Tongue (tissue), 3 donors: ENCODE measurements around the gene ID1. TPM values are rescaled to one million over a fixed set of nuclear protein-coding genes. Genes with fewer than 3 reads are reported as not detected.
"Not testable (repeated sequence)": the region's sequence is repeated elsewhere in the genome, so short reads cannot be mapped to it uniquely, and the experiment has no call there.

Experiments
- DNase-seq: peaks from one replicate; pipeline ENCODE4 v3.0.0-alpha.2; 2015
- small RNA-seq: library from RNA; depleted of rRNA; stranded (forward); fragments of <200 nt; gene quantifications from one replicate; pipeline ENCODE3, GENCODE V24; 2014; ENCODE audit warnings: low replicate concordance
- total RNA-seq: library from RNA; depleted of rRNA; stranded (reverse); fragments of >200 nt; gene quantifications from one replicate; pipeline ENCODE4 v1.2.3, GENCODE V29; 2014

ID1 gene
- total RNA-seq, 1 donor from 2014 or later: 94.2 TPM

GRCh38 chr20:31638816-31639215, 33.7 kb downstream of the ID1 start:
- no peak for DNase-seq

GRCh38 chr20:31640259-31640658, 35.2 kb downstream of the ID1 start:
- DNase-seq: no peak

GRCh38 chr20:31641391-31641790, 36.3 kb downstream of the ID1 start:
- no peak for DNase-seq

GRCh38 chr20:31642837-31643236, 37.7 kb downstream of the ID1 start:
- DNase-seq: no peak

GRCh38 chr20:31643522-31643921, 38.4 kb downstream of the ID1 start:
- no peak for DNase-seq

GRCh38 chr20:31644701-31645100, 39.6 kb downstream of the ID1 start:
- peak; percentile 46 for DNase-seq

GRCh38 chr20:31648104-31648503, 43.0 kb downstream of the ID1 start:
- DNase-seq: not testable (repeated sequence)

GRCh38 chr20:31652917-31653396, 47.9 kb downstream of the ID1 start:
- peak; percentile 49 for DNase-seq

GRCh38 chr20:31653561-31653960, 48.5 kb downstream of the ID1 start:
- no peak for DNase-seq

GRCh38 chr20:31654534-31654933, 49.4 kb downstream of the ID1 start:
- DNase-seq: no peak

Small RNA genes lying within 50 kb of the gene (small RNA-seq; reads per million reads assigned to genes)
- gene MIR3193: not detected

Other genes with a start within 250 kb of the ID1 start
- gene DEFB118, start 236.7 kb upstream of the ID1 start, total RNA-seq: not detected
- gene DEFB119, start 214.7 kb upstream of the ID1 start, total RNA-seq: not detected
- gene DEFB121, start 199.1 kb upstream of the ID1 start, total RNA-seq: not detected
- gene DEFB123, start 164.7 kb upstream of the ID1 start, total RNA-seq: not detected
- not detected for gene DEFB124, start 130.2 kb upstream of the ID1 start, total RNA-seq
- gene REM1, start 130.0 kb upstream of the ID1 start, total RNA-seq: 4.5 TPM
- 44.3 TPM for gene HM13, start 90.8 kb upstream of the ID1 start, total RNA-seq
- 6.3 TPM for gene COX4I2, start 32.6 kb downstream of the ID1 start, total RNA-seq
- 37.2 TPM for gene BCL2L1, start 117.6 kb downstream of the ID1 start, total RNA-seq
- gene TPX2, start 134.0 kb downstream of the ID1 start, total RNA-seq: 19.6 TPM
- 55.9 TPM for gene MYLK2, start 214.1 kb downstream of the ID1 start, total RNA-seq
- gene FOXS1, start 240.3 kb downstream of the ID1 start, total RNA-seq: 3.6 TPM